Stomach (tissue), 4 donors: ENCODE measurements around the gene SLC44A1.

Experiments
- EP300 ChIP-seq: sonication (generic); formaldehyde crosslinking; IDR thresholded peaks from one replicate; pipeline ENCODE4 v1.6.1; 2017; ENCODE audit warnings: antibody characterized with exemption
- POLR2AphosphoS5 ChIP-seq, 3 donors: sonication (generic); formaldehyde crosslinking; IDR thresholded peaks; one replicate each; pipeline ENCODE4 v1.6.1; 2016; ENCODE audit warnings: antibody characterized with exemption in 3 of 3
- TF ChIP-seq, protein P1 (sequence below), 7 experiments: fragments of 450-650 bp in 4 of 7; fragments of 200-600 bp in 3 of 7; sonication (generic) in 3 of 7; IDR thresholded peaks; one replicate each; pipeline ENCODE4 v1.5.1; 2016 to 2019; ENCODE audit warnings: antibody characterized with exemption in 7 of 7, control low read depth in 2 of 7, mild to moderate bottlenecking in 1 of 7

DNA sequence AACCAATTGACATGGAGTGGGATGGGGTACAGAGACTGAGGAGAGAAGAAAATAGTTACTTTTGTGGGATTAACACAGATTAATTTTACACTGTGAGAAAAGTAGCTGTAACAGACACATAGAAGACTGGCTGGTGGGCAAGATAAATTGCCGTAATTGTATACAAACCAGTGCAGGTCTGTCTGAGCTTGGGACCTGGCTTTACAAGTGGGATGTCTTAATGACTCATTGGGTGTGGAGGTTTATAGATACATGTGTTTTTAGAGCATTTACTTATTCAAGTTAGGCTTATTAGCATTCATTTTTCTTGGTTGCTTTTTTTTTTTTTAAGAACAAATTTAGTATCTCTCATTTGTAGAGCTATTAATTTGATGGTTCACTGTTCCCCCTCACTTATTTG lies 37.5 kb downstream of the SLC44A1 start:
- TF ChIP-seq POLR2AphosphoS5 (IDR thresholded peaks at IDR 0.05) (no peak), EP300 (no peak)
- TF ChIP-seq, protein P1, sequence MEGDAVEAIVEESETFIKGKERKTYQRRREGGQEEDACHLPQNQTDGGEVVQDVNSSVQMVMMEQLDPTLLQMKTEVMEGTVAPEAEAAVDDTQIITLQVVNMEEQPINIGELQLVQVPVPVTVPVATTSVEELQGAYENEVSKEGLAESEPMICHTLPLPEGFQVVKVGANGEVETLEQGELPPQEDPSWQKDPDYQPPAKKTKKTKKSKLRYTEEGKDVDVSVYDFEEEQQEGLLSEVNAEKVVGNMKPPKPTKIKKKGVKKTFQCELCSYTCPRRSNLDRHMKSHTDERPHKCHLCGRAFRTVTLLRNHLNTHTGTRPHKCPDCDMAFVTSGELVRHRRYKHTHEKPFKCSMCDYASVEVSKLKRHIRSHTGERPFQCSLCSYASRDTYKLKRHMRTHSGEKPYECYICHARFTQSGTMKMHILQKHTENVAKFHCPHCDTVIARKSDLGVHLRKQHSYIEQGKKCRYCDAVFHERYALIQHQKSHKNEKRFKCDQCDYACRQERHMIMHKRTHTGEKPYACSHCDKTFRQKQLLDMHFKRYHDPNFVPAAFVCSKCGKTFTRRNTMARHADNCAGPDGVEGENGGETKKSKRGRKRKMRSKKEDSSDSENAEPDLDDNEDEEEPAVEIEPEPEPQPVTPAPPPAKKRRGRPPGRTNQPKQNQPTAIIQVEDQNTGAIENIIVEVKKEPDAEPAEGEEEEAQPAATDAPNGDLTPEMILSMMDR (IDR thresholded peaks at IDR 0.05), result no peak
